CD4-positive, alpha-beta T cell treated with Interleukin-6 for 4 hours (primary cell): Measurements from ENCODE around the gene ITGAX.
"Not testable (repeated sequence)": the region's sequence is repeated elsewhere in the genome, so short reads cannot be mapped to it uniquely, and the experiment has no call there.

Experiments
- DNase-seq: peaks from one replicate; pipeline ENCODE4 v3.0.0-alpha.2; 2020; ENCODE audit warnings: mixed read lengths

ITGAX gene

DNA sequence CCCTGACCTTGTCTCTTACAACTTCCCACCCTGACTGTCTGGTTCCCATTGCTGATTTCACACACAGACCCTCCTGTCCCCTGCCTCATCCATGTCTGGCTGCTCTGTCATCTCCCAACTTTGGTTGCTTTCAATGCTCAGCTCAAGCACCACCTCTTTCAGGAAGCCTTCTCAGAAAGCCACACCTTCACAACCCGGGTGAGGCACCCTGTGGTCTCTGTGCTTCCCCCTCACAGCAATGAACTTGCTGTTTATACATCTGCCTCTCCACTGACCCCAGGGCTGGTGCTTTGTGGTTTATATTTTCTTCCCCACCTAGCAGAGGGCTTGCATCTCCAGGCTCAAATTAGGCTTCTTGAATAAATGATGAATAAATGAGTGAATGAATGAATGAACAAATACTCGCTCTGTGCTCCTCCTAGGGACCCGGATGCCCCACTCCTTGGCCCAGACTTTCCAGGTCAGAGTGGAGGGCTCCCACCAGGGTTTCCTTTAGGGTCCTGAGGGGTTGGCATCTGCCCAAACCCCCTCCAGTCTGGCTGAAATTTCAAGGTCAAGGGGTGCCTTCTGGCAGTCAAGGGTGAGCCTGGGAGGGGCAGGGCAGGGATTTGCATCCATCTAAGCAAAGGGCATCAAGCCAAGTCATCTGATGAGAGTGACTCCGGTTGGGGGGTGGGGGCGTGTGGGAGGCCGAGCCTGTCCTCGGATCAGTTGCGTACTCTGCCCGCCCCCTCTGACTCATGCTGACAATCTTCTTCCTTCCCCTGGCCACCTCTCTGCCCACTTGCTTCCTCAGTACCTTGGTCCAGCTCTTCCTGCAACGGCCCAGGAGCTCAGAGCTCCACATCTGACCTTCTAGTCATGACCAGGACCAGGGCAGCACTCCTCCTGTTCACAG lies at the start of gene ITGAX:
ITGAX (plus strand) TSS at position 783 of the 898 bp plus-strand sequence; CDS start at position 862, 79 bp downstream.
- DNase-seq: peak; percentile 25

- no peak for DNase-seq
Measured at GRCh38 chr16:31305219-31305618, 49.8 kb upstream of the ITGAX start.

DNA sequence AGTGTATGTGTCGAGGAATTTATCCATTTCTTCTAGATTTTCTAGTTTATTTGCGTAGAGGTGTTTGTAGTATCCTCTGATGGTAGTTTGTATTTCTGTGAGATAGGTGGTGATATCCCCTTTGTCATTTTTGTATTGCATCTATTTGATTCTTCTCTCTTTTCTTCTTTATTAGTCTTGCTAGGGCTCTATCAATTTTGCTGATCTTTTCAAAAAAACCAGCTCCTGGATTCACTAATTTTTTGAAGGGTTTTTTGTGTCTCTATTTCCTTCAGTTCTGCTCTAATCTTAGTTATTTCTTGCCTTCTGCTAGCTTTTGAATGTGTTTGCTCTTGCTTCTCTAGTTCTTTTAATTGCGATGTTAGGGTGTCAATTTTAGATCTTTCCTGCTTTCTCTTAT lies 46.6 kb upstream of the ITGAX start:
- DNase-seq: not testable (repeated sequence)

- no peak for DNase-seq
Measured at GRCh38 chr16:31322500-31322899, 32.5 kb upstream of the ITGAX start.

DNA sequence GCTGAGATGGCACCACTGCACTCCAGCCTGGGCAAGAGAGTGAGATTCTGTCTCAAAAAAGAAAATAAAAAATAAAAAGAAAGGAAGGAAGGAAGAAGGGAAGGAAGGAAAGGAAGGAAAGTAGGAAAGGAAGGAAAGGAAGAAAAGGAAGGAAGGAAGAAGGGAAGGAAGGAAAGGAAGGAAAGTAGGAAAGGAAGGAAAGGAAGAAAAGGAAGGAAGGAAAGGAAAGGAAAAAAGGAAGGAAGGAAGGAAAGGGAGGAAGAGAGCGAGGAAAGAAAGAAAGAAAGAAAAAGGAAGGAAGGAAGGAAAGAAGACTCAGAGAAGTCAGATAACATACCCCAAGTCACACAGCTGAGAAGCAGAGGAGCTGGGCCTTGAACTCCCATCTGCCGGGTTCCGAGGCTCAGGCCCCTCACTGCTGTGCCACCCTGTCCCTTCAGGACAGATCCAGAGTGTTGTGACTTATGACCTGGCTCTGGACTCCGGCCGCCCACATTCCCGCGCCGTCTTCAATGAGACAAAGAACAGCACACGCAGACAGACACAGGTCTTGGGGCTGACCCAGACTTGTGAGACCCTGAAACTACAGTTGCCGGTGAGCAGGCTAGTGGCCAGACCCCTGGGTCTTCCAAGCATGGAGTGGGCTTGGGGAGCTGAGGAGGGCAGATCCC lies 30.9 kb upstream of the ITGAX start:
- no peak for DNase-seq

DNA sequence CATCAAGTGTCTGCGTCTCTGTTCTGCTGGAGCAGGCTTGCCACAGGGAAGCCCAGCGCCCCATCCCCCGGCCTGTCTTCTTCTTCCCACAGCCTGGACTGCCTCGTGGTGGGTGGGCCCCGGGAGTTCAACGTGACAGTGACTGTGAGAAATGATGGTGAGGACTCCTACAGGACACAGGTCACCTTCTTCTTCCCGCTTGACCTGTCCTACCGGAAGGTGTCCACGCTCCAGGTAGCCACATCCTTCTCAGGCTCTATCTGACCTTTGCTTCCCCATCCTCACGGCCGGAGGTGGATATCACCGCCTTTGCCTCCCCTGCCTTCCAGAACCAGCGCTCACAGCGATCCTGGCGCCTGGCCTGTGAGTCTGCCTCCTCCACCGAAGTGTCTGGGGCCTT lies 29.8 kb upstream of the ITGAX start:
- no peak for DNase-seq

- no peak for DNase-seq
Measured at GRCh38 chr16:31327646-31328225, 27.2 kb upstream of the ITGAX start.

DNA sequence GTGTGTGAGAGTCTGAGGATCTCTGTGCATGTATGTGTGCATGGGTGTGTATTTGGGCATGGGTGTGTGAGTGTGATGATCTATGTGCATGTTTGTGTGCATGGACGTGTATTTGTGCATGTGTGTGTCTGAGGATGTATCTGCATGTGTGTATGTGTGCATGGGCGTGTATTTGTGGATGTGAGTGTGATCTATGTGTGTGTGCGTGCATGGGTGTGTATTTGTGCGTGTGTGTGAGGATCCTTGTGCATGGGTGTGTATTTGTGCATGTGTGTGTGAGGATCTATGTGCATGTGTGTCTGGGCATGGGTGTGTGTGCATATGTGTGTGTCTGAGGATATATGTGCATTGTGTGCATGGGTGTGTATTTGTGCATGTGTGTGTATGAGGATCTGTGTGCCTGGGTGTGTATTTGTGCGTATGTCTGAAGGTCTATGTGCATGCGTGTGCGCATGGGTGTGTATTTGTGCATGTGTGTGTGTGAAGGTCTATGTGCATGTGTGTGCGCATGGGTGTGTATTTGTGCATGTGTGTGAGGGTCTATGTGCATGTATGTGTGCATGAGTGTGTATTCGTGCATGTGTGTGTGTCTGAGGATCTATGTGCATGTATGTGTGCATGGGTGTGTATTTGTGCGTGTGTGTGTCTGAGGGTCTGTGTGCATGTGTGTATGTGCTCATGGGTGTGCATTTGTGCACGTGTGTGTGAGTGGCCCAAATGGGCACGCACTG lies 26.5 kb upstream of the ITGAX start:
- DNase-seq: no peak

- DNase-seq: no peak
Measured at GRCh38 chr16:31329671-31330552, 25.1 kb upstream of the ITGAX start.

- no peak for DNase-seq
Measured at GRCh38 chr16:31330553-31330890, 24.5 kb upstream of the ITGAX start.

GRCh38 chr16:31331141-31331764 lies 23.7 kb upstream of the ITGAX start:
- DNase-seq: peak; percentile 58

DNA sequence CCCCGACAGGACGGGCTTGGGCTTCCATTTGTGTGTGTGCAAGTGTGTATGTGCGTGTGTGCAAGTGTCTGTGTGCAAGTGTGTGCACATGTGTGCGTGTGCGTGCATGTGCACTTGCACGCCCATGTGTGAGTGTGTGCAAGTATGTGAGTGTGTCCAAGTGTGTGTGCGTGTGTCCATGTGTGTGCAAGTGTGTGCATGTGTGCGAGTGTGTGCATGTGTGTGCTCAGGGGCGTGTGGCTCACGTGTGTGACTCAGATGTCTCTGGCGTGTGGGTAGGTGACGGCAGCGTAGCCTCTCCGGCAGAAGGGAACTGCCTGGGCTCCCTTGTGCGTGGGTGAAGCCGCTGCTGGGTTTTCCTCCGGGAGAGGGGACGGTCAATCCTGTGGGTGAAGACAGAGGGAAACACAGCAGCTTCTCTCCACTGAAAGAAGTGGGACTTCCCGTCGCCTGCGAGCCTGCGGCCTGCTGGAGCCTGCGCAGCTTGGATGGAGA lies 23.1 kb upstream of the ITGAX start:
- no peak for DNase-seq

DNA sequence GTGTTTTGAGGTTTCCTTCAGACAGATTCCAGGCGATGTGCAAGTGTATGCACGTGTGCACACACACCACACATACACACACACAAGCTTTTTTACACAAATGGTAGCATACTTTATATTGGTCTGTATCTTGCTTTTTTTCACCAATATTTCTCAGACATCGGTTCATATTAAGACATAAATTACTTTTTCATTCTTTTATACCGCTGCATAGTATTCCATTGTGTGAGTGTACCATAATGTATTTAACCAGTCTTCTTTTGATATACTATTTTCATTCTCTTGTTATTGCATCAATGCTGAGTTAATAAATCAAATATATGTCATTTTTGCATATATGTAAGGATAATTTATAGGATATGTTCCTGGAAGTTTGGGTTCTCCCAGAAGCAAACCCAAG lies 22.4 kb upstream of the ITGAX start:
- no peak for DNase-seq

GRCh38 chr16:31333686-31334649 lies 21.0 kb upstream of the ITGAX start:
- DNase-seq: peak; percentile 20

- DNase-seq: no peak
Measured at GRCh38 chr16:31334934-31335333, 20.0 kb upstream of the ITGAX start.

DNA sequence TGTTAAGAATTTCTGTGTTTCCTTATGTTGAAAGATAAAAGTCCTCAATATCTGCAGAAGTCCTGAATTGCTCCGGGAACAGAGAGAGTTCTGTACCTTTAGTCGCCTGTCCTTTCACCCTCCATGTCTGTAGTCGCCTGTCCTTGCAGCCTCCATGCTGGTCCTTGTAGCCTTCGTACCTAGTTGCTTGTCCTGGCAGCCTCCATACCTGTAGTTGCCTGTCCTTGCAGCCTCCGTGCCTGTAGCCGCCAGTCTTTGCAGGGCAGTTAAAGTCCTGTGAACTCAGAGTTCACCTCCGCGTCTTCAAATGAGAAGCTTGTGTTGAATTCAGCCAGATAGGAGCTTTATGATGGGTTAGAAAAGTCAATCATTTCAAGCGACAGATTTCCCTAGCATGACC lies 19.5 kb upstream of the ITGAX start:
- DNase-seq: no peak

GRCh38 chr16:31338166-31338685 lies 16.8 kb upstream of the ITGAX start:
- not testable (repeated sequence) for DNase-seq

GRCh38 chr16:31344712-31345111 lies 10.3 kb upstream of the ITGAX start:
- DNase-seq: no peak

DNA sequence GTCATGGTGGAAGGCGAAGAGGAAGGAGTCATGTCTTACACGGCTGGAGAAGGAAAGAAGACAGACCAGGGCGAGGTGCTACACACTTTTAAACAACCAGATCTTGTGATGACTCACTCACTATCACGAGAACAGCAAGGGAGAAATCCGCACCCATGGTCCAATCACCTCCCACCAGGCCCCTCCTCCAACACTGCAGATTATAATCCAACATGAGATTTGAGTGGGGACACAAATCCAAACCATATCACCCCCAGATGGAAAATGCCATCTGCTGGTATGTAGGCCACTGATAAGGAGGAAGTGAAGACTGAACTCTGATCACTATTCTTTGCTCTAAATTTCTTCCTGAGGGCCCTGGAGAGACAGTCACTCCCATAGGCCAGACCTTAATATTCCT lies 7.5 kb upstream of the ITGAX start:
- no peak for DNase-seq

- no peak for DNase-seq
Measured at GRCh38 chr16:31348579-31348978, 6.4 kb upstream of the ITGAX start.
